ENCODE measurements around the gene RPL18.
A peak's percentile ranks its signal among the peaks of the same experiment; 100 is the strongest.
"Not testable (repeated sequence)": the region's sequence is repeated elsewhere in the genome, so short reads cannot be mapped to it uniquely, and the experiment has no call there.

The RPL18 gene

DNA sequence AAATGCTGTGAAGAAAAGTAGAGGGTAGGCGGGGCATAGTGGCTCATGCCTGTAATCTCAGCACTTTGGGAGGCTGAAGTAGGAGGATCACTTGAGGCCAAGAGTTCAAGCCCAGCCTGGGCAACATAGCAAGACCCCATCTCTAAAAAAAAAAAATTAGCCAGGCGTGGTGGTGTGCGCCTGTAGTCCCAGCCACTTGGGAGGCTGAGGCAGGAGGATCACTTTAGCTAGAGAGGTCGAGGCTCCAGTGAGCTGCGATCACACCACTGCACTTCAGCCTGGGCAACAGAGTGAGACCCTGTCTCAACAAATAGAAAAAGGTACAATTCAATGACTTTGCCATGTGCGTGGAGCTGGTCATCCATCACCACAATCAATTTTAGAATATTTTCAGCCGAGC, 41.1 kb downstream of the RPL18 start:
- not testable (repeated sequence) for DNase-seq

DNA sequence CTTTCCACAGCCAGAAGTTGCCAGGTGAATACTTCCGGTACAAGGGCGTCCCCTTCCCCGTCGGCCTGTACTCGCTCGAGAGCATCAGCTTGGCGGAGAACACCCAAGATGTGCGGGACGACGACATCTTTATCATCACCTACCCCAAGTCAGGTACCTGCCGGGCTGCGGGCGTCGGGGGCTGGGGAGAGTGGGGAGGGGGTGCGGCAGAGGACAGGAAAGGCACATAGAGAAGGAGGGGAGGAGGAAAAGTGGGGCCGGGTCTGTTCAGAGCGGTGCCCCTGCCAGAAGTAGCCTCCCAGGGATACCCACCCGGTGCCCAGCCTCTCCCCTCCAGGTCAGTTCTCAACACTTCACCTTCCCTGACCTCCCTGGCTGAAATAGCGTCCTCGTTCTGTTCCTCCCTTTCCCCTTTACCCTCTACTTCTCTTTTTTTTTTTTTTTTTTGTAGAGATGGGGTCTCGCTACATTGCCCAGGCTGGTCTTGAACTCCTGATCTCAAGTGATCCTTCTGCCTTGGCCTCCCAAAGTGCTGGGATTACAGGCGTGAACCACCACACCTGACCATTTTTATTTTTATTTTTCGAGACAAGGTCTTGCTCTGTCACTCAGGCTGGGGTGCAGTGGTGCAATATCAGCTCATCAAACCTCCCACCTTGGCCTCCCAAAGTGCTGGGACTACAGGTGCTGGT, 42.9 kb downstream of the RPL18 start:
- DNase-seq = no peak

DNA sequence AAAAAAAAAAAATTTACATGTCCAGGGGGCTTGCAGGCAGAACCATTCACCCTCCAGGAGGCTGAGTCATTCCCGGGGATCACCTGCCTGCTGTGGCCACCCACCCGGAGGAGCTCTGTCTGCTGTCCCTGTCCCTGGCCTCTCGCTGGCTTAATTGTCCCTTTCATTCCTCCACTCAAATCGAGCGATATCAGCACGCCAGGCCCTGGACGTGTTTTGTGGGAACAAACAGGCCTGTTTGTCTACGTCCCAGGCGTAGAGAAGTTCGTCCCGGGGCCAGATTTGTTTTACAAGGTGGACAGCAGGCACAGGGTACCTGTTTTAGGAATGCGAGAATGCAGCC, 45.8 kb downstream of the RPL18 start:
- DNase-seq = no peak

DNA sequence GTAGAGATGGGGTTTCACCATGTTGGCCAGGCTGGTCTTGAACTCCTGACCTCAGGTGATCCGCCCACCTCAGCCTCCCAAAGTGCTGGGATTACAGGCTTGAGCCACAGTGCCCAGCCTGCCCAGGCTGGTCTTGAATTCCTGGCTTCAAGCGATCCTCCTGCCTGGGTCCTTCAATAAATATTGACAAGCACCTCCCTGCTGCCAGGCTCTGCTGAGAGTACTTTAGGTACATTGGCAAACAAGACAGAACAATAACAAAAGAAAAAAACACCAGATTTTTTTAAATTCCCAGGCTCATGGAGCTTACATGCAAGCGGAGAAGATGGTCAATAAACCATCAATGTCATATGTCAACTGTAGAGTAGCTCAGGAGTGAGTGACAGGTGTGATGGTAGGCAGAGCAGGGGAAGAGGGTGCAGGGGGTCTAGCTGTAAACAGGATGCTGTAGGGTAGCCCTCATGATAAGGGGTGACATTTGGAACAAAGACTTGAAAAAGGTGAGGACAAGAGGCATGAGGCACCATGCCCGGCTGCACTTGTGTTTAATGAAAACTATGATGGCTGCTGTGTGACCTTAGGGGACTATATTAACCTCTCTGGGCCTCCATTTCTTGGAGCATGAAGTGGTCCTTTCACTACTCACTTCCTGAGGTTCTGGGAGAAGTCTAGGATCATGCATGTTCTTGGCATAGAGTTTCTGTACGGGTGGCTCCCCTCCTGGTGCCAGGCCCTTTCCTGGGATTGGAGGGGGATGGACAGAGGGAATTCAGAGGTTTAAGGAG, 47.4 kb downstream of the RPL18 start:
- DNase-seq = no peak

DNA sequence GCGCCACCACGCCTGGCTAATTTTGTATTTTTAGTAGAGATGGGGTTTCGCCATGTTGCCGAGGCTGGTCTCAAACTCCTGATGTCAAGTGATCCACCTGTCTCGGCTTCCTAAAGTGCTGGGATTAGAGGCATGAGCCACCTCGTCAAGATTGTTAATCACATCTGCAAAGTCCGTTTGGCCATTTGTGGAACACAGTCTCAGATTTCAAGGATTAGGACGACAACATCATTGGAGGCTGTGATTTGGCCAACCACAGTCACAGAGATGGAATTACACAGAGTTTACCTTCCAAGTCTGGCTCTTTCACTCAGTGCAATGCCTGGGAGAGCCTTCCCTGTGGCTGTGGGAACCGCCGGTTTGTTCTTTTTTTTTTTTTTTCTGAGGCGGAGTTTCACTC, 49.2 kb downstream of the RPL18 start:
- DNase-seq = peak; percentile 90 to 98

DNA sequence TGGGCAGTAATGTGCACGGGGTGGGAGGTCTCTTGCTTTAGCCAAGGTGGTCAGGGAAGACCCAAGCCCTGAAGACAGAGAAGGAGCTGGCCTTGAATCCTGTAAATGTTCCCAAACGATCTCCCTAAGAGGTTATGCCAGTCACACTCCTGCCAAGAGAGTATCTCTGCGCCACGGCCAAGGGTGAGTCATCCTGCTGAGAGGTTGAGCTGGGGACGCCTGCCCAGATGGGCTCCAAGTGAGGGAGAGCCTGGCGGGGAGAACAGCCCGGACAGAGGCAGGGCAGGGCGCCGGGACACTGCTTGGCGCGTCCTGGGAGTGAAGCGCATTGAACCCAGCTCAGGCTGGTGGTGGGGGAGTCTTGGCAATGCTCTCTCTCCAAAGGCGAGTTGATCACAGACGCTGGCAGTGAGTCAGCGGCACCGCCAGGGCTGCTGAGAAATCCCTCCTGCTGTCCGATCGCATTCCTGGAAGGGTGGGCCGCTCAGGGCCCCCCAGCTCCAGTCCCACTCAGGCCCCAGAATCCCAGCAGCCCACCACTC, 50.6 kb downstream of the RPL18 start:
- DNase-seq = peak; percentile 58 to 83
